Ishikawa (cell line): ENCODE results near the gene PIGU.

Source experiments
- EGR1 ChIP-seq: IDR thresholded peaks from 2 replicates; pipeline ENCODE4 v1.6.1; 2012
- EP300 ChIP-seq: IDR thresholded peaks from 2 replicates; pipeline ENCODE4 v1.6.1; 2012; ENCODE audit warnings: borderline replicate concordance
- FOXM1 ChIP-seq: IDR thresholded peaks from 2 replicates; pipeline ENCODE4 v1.6.1; 2012; ENCODE audit warnings: low read depth, borderline replicate concordance
- TCF12 ChIP-seq: IDR thresholded peaks from 2 replicates; pipeline ENCODE4 v1.6.1; 2012; ENCODE audit warnings: low read depth
- YY1 ChIP-seq: IDR thresholded peaks from 2 replicates; pipeline ENCODE4 v1.6.1; 2012; ENCODE audit warnings: low read depth
- ZBTB7A ChIP-seq: IDR thresholded peaks from 2 replicates; pipeline ENCODE4 v1.6.1; 2012; ENCODE audit warnings: low read depth

- TF ChIP-seq TCF12 (no peak), FOXM1 (no peak), EP300 (no peak), ZBTB7A (no peak), YY1 (no peak), EGR1 (no peak)
Observed at GRCh38 chr20:34569598-34569997, 107.3 kb downstream of the PIGU start.
